GM18526 (cell line): ENCODE data around the gene MGRN1.

Experiments
- POLR2A ChIP-seq: IDR thresholded peaks from 3 replicates; pipeline ENCODE4 v1.6.1; 2011; ENCODE audit not compliant: insufficient read length; ENCODE audit errors: extremely low read depth

Gene MGRN1

DNA sequence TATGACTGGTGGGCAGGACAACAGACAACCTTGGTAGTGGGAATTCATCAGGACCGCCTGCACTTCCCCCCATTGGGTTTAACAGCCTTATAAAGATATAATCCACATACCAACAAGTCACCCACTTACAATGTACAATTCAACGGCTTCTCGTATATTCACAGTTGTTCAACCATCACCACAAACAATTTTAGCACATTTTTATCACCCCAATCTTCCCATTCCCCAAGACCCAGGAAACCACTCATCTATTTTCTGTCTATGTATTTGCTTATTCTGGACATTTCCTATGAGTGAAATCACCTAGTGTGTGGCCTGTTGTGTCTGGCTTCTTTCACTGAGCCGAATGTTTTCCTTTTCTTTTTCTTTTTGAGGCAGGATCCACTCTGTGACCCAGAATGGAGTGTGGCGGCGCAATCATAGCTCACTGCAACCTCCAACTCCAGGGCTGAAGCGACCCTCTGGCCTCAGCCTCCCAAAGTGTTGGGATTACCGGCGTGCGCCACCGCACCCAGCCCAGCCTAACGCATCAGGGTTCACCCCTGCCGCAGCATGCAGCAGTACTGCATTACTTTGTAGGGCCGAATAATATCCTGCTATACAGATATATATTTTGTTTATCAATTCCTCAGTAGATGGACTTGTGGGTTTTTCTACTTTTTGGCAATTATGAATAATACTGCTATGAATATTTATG is 98.6 kb downstream of the MGRN1 start:
- TF ChIP-seq POLR2A, result no peak

DNA sequence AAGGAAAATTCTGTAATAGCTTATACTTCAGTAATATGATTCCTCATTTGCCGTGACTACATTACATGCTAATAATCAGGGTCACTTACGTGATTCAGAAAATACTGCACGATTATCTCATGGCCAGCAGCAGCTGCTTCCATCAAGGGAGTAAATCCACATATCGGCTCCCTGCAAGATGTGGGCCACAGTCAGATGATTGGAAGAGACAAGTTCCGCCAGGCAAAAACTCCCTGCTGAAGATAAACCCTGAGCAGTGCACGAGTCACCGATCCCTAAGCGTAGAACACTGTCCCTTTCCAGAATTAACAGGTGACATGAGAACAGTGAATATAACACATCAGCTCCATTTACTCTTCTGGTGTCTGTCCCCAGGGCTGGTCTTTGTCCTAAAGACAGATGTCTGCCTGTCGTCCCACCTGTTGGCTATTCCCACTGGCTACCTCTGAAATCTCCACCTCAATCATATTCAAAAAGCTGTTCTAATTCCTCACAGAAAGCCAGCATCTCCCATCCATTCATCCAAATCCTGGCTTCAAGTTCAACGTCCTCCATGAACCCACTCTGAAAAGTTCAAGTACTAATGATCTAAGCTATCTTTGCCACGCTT is 100.1 kb downstream of the MGRN1 start:
- no peak for TF ChIP-seq POLR2A

DNA sequence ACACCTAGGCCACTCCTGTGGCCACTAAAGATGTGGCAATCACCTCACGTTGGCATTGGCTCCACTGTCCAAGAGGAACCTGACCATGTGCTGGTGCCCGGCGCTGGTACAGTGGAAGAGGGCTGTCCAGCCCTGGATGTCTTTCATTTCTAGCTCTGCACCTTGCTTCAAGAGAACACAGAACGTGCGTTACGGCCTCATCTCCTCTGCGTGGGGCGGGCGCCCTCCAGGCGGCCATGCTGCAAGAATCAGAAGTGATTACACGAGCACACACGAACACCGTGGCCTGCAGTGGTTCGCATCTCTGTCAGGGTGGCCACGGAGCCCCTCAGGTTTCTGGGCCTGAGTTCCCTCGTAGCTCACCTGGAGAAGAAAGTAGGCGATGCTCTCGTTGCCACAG is 102.0 kb downstream of the MGRN1 start:
- TF ChIP-seq POLR2A, result no peak

DNA sequence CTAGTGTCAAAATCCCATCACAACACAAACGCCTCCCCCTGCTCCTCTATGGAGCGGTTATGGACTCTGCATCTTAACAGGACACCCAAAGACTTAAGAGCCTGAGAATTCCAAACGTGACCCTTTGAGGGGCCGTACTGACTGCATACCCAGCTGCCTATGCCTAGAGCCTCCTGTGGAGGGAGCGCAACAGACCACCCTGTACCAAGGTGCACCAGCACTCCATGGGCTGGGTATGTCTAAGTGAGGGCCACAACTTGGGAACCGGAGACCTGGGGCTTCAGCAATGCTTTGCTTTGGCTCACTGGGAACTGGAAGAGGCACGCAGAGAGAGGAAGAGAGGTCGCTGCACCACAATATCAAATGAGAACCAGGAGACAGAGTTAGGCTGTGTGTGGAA is 104.0 kb downstream of the MGRN1 start:
- no peak for TF ChIP-seq POLR2A

DNA sequence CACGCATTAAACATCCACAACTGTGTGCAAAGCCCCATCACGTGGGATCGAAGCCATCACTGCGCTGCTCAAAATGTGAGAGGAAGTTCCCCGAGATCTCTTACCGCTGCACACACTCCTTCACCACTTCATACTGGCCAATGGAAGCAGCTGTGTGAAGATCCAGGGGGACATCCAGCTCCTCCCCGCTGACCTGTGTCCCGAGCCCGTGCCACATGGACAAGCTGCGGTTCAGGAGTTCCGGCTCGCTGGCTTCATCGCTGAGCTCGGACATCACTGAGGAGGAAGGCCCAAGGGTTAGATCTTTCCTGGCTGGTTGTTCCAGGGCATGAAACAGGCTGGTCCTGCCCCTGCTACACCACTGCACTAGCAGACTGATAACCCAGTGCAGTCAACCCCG is 105.2 kb downstream of the MGRN1 start:
- TF ChIP-seq POLR2A, result no peak

DNA sequence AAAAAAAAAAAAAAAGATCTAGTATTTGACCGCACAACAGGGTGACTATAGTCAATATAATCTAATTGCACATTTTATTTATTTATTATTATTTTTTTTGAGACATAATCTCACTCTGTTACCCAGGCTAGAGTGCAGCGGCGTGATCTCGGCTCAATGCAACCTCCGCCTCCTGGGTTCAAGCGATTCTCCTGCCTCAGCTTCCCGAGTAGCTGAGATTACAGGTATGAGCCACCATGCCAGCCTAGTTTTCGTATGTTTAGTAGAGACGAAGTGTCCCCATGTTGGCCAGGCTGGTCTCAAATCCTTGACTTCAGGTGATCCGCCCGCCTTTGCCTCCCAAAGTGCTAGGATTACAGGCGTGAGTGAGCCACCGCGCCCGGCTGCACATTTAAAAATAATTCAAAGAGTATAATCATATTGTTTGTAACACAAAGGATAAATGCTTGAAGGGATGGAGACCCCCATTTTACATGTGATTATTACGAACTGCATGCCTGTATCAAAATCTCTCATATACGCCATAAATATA is 108.7 kb downstream of the MGRN1 start:
- no peak for TF ChIP-seq POLR2A

DNA sequence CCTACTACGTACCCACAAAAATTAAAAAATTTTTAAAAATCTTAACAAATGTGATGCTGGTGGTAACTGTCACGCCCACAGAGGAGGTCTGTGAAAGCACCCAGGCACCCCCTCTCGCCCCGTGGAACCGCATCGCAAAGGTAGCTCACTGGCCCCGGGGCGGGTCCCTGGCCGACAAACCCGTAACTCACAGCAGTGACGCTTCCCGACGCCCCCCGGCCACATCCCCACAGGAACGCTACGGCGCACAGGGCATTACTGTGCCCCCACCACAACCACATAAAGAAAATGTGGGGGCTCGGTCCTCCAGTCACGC is 109.1 kb downstream of the MGRN1 start:
- TF ChIP-seq POLR2A, result no peak

DNA sequence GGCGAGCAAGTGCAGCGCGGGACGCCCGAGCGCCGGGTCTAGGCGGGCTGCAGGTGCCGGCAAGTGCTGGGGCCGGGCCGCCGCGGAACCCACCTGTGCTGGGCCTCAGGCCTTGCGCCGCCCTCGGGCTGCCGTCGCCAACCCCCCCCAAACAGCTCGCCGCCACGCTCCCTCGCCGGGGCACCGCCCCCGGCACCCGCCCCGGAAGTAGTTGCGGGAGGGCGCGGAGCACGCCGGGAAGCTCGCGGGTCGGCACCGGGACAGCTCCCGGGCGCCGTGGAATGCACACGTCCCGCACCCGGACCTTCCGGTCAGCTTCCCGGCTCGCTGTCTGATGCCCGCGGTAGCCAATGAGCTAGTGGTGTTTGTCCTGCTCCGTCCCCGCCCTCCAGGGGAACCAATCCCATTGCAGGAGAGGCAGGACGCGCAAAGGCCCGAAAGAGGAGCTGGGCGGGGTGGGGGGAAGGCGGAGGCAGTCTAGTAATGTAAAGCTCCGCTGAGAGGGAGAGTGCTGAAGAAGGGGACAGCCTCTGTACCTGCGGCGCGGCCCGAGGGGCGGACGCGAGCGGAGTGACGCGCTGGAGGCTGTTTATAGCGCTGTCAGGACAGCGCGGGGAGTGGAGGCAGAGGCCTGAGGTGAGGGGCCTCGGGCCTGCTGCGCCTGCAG is 109.6 kb downstream of the MGRN1 start, which contains the start of the genes ANKS3 and DNAAF8:
Gene ANKS3, minus strand, starts transcription at position 209 of the 667 bp plus-strand sequence. CDS start 4,122 bp downstream, outside the sequence.
Gene DNAAF8, plus strand, starts transcription at position 475 of the 667 bp plus-strand sequence. CDS start 1,978 bp downstream, outside the sequence.
- TF ChIP-seq POLR2A, result peak; percentile 47

DNA sequence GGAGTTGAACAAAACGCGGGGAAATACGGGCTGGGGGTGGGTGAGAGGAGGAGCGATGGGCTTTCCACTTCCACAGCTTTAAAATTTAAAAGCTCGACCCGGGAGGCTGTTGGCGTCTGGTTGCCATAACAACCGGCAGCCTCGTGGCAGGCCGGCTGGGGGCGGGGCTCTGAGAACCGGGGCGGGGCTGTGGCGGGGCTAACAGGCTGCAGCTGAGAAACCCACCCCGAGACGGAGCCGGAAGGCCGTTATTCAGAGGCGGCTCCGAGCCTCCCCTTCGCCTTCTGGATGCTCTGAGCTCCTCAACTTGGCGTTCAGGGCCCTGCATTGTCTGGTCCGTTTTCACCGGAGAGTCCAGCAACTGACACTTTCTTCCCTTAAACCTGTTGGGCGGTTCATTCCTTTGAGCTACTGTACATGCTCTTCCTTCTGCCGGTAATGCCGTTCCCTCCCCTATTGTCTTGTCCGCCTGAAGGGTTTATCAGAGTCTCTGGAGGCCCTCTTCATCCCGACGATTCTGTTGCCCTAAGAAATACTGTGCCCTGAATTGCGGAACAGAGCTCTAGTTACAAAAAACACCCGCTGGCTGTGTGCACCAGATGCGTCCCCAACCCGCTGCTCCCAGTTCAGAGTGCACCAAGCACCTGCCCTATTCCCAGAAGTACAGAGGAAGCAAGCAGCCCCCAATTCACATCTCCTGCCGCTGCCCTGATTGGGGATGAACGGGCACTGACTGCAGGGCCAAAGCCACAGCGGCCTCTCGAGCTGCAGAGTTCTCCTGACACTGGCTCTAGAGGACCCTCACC is 110.3 kb downstream of the MGRN1 start:
- TF ChIP-seq POLR2A, result peak; percentile 69

DNA sequence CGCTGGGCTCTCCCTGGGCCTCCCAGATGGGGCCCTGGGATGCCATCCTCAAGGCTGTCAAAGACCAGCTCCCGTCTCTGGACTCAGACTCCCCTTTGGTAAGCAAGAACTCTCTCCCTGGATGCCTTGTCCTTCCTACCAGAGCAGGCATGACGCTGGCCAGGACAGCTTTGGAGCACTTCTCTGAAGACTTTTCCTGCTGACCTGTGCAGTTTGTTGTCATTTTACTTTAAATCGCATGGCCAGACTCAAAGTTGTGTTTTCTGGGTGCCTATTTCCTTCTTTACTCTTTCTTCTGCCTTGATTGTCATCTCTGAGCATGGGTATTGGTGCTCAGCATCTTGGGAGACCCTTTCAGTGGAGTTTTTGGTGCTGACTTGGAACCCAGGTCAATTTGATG is 111.9 kb downstream of the MGRN1 start:
- no peak for TF ChIP-seq POLR2A

DNA sequence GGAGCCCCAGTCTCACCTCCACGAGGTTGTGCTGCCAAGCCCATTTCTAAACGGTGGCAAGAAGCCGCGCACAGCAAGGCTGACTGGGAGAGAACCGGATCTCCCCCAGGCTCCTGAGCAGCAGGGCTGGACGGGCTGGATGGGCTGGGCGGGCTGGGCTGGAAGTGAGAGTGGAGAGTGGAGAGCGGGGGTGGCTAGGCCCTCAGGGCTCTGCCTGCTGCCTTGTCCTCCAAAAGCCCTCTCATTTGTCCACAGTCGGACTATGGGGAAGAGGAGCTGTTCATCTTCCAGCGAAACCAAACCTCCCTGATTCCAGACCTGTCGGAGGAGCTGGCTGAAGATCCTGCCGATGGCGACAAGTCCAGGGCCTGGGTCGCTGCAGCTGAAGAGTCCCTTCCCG is 112.9 kb downstream of the MGRN1 start:
- TF ChIP-seq POLR2A, result no peak
